Fibroblast of lung (primary cell): Measurements from ENCODE around the gene FGF4. TPM values are rescaled to one million over a fixed set of nuclear protein-coding genes. Genes with fewer than 3 reads are reported as not detected.

Experiments used
- DNase-seq, 2 donors: peaks; one replicate each; pipeline versions ENCODE4 v3.0.0 to v3.0.0-alpha.2; 2010; ENCODE audit warnings: low read depth in 2 of 2
- H2AFZ ChIP-seq: 2 replicates; pipeline ENCODE4 v1.5.1; 2012; ENCODE audit warnings: low read length, control low read depth, inconsistent platforms
- H3K27ac ChIP-seq: 2 replicates; pipeline ENCODE4 v1.5.1; 2011; ENCODE audit warnings: low read length, control low read depth; ENCODE audit not compliant: insufficient read depth
- H3K27me3 ChIP-seq: 2 replicates; pipeline ENCODE4 v1.5.1; 2011; ENCODE audit warnings: mild to moderate bottlenecking, low read length; ENCODE audit not compliant: control insufficient read depth, insufficient read depth
- H3K36me3 ChIP-seq: 2 replicates; pipeline ENCODE4 v1.5.1; 2011; ENCODE audit warnings: low read length; ENCODE audit not compliant: control insufficient read depth, insufficient read depth
- H3K4me1 ChIP-seq: 2 replicates; pipeline ENCODE4 v1.5.1; 2011; ENCODE audit warnings: low read length; ENCODE audit not compliant: control insufficient read depth, insufficient read depth; ENCODE audit errors: extremely low read depth
- H3K4me2 ChIP-seq: 2 replicates; pipeline ENCODE4 v1.5.1; 2011; ENCODE audit warnings: low read length, control low read depth; ENCODE audit not compliant: insufficient read depth; ENCODE audit errors: extremely low read depth
- H3K4me3 ChIP-seq, 4 experiments: fragments of 200-600 bp in 1 of 4; sonication (generic) in 1 of 4; replicated peaks in 1 of 4; 2 replicates each; pipeline ENCODE4 v1.5.1; 2011 to 2016; ENCODE audit warnings: low read length in 4 of 4, low read depth in 3 of 4, mild to moderate bottlenecking in 3 of 4, control low read depth in 2 of 4, inconsistent platforms in 1 of 4, mixed read lengths in 1 of 4; ENCODE audit not compliant: insufficient read depth in 1 of 4; ENCODE audit errors: control extremely low read depth in 1 of 4
- H3K79me2 ChIP-seq: 2 replicates; pipeline ENCODE4 v1.5.1; 2012; ENCODE audit warnings: mild to moderate bottlenecking, low read length, inconsistent platforms; ENCODE audit not compliant: control insufficient read depth, insufficient read depth
- H3K9ac ChIP-seq: 2 replicates; pipeline ENCODE4 v1.5.1; 2011; ENCODE audit warnings: mild to moderate bottlenecking, low read length, control low read depth; ENCODE audit not compliant: insufficient read depth
- H3K9me3 ChIP-seq: 2 replicates; pipeline ENCODE4 v1.5.1; 2012; ENCODE audit warnings: low read depth, low read length; ENCODE audit not compliant: control insufficient read depth, insufficient read depth
- H4K20me1 ChIP-seq: 2 replicates; pipeline ENCODE4 v1.5.1; 2011; ENCODE audit warnings: low read length; ENCODE audit not compliant: control insufficient read depth, insufficient read depth; ENCODE audit errors: extremely low read depth
- CTCF ChIP-seq, 2 donors: IDR thresholded peaks in 1 of 2; conservative IDR thresholded peaks in 1 of 2; 1 replicate in 1 of 2; 2 replicates in 1 of 2; pipeline ENCODE4 v1.5.1; 2011 to 2012; ENCODE audit warnings: low read length in 2 of 2, control low read depth in 1 of 2, inconsistent platforms in 1 of 2, low read depth in 1 of 2, mild to moderate bottlenecking in 1 of 2
- EZH2 ChIP-seq: IDR thresholded peaks from 2 replicates; pipeline ENCODE4 v1.5.1; 2012; ENCODE audit warnings: low read length, control low read depth, mild to moderate bottlenecking; ENCODE audit errors: missing control alignments
- polyA plus RNA-seq, 2 donors: library from polyadenylated mRNA; depleted of rRNA in 1 of 2; stranded (reverse) in 1 of 2; unstranded in 1 of 2; fragments of >200 nt; gene quantifications; 2 replicates each; pipeline ENCODE4 v1.2.1, GENCODE V29; 2011 to 2012; ENCODE audit warnings: missing spikeins in 1 of 2
- total RNA-seq: library from RNA; depleted of rRNA; stranded (reverse); fragments of >200 nt; gene quantifications from 2 replicates; pipeline ENCODE4 v1.2.1, GENCODE V29; 2014

FGF4 gene
- total and polyA plus RNA-seq, 2 donors (not counting 1 experiment from before 2014, with no cell fraction given), result not detected

GRCh38 chr11:69821511-69822040 is 46.4 kb upstream of the FGF4 start:
- no peaks in the 10 kb centered on the region for H3K79me2 ChIP-seq
- H2AFZ ChIP-seq, result no peak overlapping the region
- H3K36me3 ChIP-seq, result no peaks in the 10 kb centered on the region
- DNase-seq, result no peak
- no peak overlapping the region for H3K9ac ChIP-seq
- H3K9me3 ChIP-seq, result no peaks in the 10 kb centered on the region
- peaks cover 33% of the 10 kb centered on the region for H3K27me3 ChIP-seq
- no peaks in the 10 kb centered on the region for H4K20me1 ChIP-seq
- no peak overlapping the region for H3K4me3 ChIP-seq
- H3K4me2 ChIP-seq, result no peak overlapping the region
- H3K27ac ChIP-seq, result no peak overlapping the region
- H3K4me1 ChIP-seq, result no peaks in the 10 kb centered on the region
- TF ChIP-seq EZH2, result no peak
- TF ChIP-seq CTCF (conservative IDR thresholded peaks at IDR 0.05 in 1 of 2, IDR thresholded peaks at IDR 0.05 in 1 of 2; ENCODE audit: low read depth in 1 of 2, low read length in 2 of 2), result no peak

- H3K27me3 ChIP-seq, result peaks cover 43% of the 10 kb centered on the region
- H3K9me3 ChIP-seq, result no peaks in the 10 kb centered on the region
- no peaks in the 10 kb centered on the region for H3K79me2 ChIP-seq
- H2AFZ ChIP-seq, result no peak overlapping the region
- no peak overlapping the region for H3K27ac ChIP-seq
- no peak overlapping the region for H3K4me3 ChIP-seq
- no peak for DNase-seq
- no peaks in the 10 kb centered on the region for H3K36me3 ChIP-seq
- H4K20me1 ChIP-seq, result no peaks in the 10 kb centered on the region
- no peaks in the 10 kb centered on the region for H3K4me1 ChIP-seq
- TF ChIP-seq CTCF (conservative IDR thresholded peaks at IDR 0.05 in 1 of 2, IDR thresholded peaks at IDR 0.05 in 1 of 2; ENCODE audit: low read depth in 1 of 2, low read length in 2 of 2) (no peak), EZH2 (no peak)
- H3K4me2 ChIP-seq, result no peak overlapping the region
- no peak overlapping the region for H3K9ac ChIP-seq
These were observed 45.3 kb upstream of the FGF4 start for GRCh38 chr11:69820441-69820840.

- no peaks in the 10 kb centered on the region for H3K4me1 ChIP-seq
These were observed 44.5 kb upstream of the FGF4 start for GRCh38 chr11:69819541-69820070.

More at GRCh38 chr11:69819541-69820070, 44.5 kb upstream of the FGF4 start:
- no peak overlapping the region for H3K9ac ChIP-seq
- no peaks in the 10 kb centered on the region for H3K79me2 ChIP-seq
- H3K4me2 ChIP-seq, result no peak overlapping the region
- H4K20me1 ChIP-seq, result no peaks in the 10 kb centered on the region
- no peak overlapping the region for H3K27ac ChIP-seq
- H3K36me3 ChIP-seq, result no peaks in the 10 kb centered on the region
- no peak overlapping the region for H2AFZ ChIP-seq
- peaks cover 43% of the 10 kb centered on the region for H3K27me3 ChIP-seq
- no peaks in the 10 kb centered on the region for H3K9me3 ChIP-seq
- DNase-seq, result no peak
- H3K4me3 ChIP-seq, result no peak overlapping the region
- no peak for TF ChIP-seq CTCF (conservative IDR thresholded peaks at IDR 0.05 in 1 of 2, IDR thresholded peaks at IDR 0.05 in 1 of 2; ENCODE audit: low read depth in 1 of 2, low read length in 2 of 2)
- no peak for TF ChIP-seq EZH2
